Activated T-cell treated with anti-CD3 and anti-CD28 coated beads, Interleukin-2, amount 50 U/mL, for 24 hours (primary cell): Measurements from ENCODE around the gene NPTN.
A peak's percentile ranks its signal among the peaks of the same experiment; 100 is the strongest.

Experiments used
- DNase-seq: peaks from one replicate; pipeline ENCODE4 v3.0.0-alpha.2; 2020
- H3K27ac Mint-ChIP-seq: 2 replicates; pipeline ENCODE4 v1.8.0; 2020; ENCODE audit warnings: mild to moderate bottlenecking, mixed read lengths
- H3K27me3 Mint-ChIP-seq: 2 replicates; pipeline ENCODE4 v1.8.0; 2020; ENCODE audit warnings: mixed read lengths
- H3K36me3 Mint-ChIP-seq: 2 replicates; pipeline ENCODE4 v1.8.0; 2020; ENCODE audit warnings: low read depth, mixed read lengths
- H3K4me1 Mint-ChIP-seq: 2 replicates; pipeline ENCODE4 v1.8.0; 2020; ENCODE audit warnings: low read depth, mixed read lengths
- H3K4me3 Mint-ChIP-seq: 2 replicates; pipeline ENCODE4 v1.8.0; 2020; ENCODE audit warnings: mild to moderate bottlenecking, moderate library complexity, mixed read lengths
- H3K9me3 Mint-ChIP-seq: 2 replicates; pipeline ENCODE4 v1.8.0; 2020; ENCODE audit warnings: mixed read lengths

NPTN gene

DNA sequence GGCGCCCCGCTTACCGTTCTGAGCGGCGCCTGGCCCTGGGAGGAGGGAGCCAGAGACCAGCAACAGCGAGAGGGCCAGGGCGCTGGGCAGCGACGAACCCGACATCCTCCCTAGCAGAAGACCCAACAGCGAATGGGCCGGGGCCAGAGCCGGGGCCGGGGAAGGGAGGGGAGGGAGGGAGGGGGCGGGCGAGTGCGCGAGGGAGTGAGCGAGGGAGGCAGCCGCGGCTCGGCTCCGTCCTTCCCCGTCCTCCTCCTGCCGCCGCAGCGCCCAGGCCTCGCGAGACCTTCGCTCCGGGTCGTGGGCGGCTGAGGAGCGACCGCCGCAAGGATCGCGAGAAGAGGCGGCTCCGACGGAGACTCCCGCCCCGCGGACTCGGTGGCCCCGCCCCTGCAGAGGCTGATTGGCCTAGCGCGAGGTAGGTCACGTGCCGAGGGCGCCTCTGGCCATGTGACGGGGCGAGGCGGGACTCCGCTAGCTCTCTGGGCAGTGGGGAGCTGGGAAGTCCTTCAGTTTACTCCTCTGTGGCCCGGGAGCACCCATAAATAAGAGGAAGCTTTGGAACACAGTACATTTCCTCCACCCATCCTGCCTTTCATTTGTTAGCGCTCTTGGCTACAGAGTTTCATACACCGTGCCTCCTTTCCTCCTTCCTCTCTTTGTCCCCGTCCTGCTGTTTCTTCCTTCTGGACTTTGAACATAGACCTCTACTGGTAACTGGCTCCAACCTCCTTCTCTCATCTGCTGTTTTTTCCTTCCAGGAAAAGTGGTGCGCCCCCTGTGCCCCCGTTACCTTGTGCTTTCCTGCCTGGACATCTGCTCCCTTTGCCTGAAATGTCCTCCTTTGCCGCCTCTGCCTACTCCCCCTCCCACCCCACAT is at the start of gene NPTN:
Gene NPTN (minus strand): TSS at position 279 of the 880 bp plus-strand sequence. CDS start 174 bp downstream, at position 105.
- Mint-ChIP-seq H3K27ac (peak within 1 kb of the TSS; percentile 82), H3K4me1 (peaks cover 58% of the 10 kb centered on the region), H3K9me3 (no peaks in the 10 kb centered on the region), H3K4me3 (peak within 1 kb of the TSS; percentile 86), H3K27me3 (peaks cover 24% of the 10 kb centered on the region), H3K36me3 (peaks cover 3% of the 10 kb centered on the region)
- DNase-seq: peak; percentile 99

DNA sequence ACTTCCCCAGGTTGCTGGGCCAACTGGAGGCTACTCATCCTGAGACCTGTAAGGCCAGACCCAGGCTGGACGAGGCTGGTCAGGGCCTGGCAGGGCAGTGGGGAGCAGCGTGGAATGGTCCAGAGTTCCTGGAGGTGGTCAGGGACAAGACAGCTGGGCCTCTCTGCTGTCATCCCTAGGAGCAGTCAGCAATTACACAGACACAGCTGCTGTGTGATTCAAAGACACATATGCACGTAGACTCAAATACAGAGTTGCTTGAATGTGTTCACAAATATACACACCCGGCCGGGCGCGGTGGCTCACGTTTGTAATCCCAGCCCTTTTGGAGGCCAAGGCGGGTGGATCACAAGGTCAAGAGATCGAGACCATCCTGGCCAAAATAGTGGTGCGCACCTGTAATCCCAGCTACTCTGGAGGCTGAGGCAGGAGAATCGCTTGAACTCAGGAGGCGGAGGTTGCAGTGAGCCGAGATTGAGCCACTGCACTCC is 49.5 kb upstream of the NPTN start:
- peaks cover 74% of the 10 kb centered on the region for H3K27me3 Mint-ChIP-seq
- H3K27ac Mint-ChIP-seq: no peak overlapping the region
- no peaks in the 10 kb centered on the region for H3K9me3 Mint-ChIP-seq
- H3K4me1 Mint-ChIP-seq: peaks cover 37% of the 10 kb centered on the region
- H3K36me3 Mint-ChIP-seq: no peaks in the 10 kb centered on the region
- no peak for DNase-seq
- no peak overlapping the region for H3K4me3 Mint-ChIP-seq

DNA sequence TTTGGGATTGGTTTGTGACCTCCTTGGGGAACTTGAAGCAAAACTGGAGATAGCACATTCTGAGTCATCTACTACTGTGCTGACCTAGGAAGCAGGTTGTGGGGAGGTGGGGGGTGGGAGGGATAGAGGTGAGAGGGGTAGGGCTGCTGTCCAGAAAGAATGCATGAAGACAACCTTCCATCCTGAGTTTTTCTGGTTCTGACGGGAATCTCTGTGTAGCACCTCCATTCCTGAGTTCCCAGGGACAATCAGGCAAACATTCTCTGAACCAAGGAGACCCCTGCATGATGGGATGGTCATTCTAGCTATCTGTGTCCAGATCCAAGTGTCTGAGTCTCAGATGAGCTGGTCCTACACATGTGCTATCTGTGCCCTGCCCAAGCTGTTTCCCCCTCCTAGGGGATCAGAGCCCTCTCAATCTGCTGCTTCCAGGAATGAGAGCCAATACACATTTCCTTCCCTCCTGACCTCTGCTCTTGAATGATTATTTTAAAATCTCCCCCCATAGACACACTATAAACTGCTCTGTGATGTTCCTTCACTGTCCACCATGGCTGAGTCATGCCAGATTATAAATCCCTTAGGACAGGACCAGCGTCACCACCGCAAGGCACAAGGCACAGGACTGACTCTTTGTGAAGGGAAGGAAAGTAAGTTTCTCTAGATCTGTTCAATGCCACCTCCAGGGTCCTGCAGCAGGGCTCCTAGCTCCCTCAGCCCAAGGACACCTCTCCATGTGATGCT is 48.8 kb upstream of the NPTN start:
- no peak overlapping the region for H3K4me3 Mint-ChIP-seq
- H3K27me3 Mint-ChIP-seq: peaks cover 71% of the 10 kb centered on the region
- DNase-seq: no peak
- H3K36me3 Mint-ChIP-seq: no peaks in the 10 kb centered on the region
- H3K9me3 Mint-ChIP-seq: no peaks in the 10 kb centered on the region
- H3K27ac Mint-ChIP-seq: no peak overlapping the region
- peaks cover 37% of the 10 kb centered on the region for H3K4me1 Mint-ChIP-seq

DNA sequence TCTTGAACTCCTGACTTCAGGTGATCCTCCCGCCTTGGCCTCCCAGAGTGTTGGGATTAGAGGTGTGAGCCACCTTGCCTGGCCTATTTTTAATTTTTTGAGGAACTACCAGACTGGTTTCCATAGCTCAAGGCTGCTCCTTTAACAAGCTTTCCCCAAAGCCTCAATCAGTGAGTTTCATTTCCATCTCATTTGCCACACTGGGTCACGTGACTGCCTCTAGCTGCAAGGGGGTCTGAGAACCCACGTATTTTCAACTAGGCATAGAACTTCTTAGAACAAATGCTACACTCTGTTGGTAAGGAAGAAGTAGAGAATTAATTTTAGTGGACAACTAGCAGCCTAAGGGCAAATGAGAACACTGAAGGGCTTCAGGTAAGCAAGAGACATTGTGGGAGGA is 47.9 kb upstream of the NPTN start:
- Mint-ChIP-seq H3K4me3 (no peak overlapping the region), H3K9me3 (no peaks in the 10 kb centered on the region), H3K27ac (no peak overlapping the region), H3K36me3 (no peaks in the 10 kb centered on the region), H3K27me3 (peaks cover 62% of the 10 kb centered on the region), H3K4me1 (peaks cover 37% of the 10 kb centered on the region)
- DNase-seq: no peak

DNA sequence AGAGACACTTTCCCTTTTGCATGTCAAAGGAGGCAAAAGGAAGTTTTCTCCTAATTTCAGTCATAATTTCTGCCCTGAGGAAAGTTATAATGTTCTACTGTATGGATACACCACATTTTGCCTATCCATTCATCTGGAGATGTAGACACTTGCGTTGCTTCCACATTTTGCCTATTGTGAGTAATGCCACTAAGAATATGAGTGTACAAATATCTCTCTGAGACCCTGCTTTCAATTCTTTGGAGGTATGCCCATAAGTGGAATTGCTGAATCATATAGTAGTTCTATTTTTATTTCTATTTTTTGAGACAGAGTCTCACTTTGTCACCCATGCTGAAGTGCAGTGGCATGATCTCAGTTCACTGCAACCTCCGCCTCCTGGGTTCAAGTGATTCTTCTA is 47.4 kb upstream of the NPTN start:
- no peaks in the 10 kb centered on the region for H3K36me3 Mint-ChIP-seq
- peaks cover 34% of the 10 kb centered on the region for H3K4me1 Mint-ChIP-seq
- H3K9me3 Mint-ChIP-seq: no peaks in the 10 kb centered on the region
- no peak for DNase-seq
- peaks cover 57% of the 10 kb centered on the region for H3K27me3 Mint-ChIP-seq
- H3K27ac Mint-ChIP-seq: no peak overlapping the region
- no peak overlapping the region for H3K4me3 Mint-ChIP-seq

DNA sequence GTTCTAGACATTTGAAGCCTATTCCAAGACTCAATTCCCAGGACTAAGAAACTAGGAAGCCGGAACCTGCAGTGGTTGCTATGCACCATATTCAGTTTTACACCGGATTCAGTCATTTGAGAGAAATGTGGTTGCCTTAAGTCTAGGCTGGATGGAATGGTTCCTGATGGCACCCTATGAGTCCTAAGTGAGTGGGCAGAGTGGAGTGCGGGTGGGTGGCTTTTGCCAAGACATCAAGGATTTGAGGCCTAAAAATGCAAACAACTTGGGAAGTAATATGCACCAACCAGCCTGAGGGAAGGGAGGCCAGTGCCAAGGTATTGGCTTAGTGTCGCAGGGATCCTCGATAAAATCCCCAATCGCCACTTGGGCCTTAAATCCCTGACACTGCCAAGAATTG is 46.8 kb upstream of the NPTN start:
- DNase-seq: no peak
- Mint-ChIP-seq H3K4me1 (peaks cover 29% of the 10 kb centered on the region), H3K36me3 (no peaks in the 10 kb centered on the region), H3K9me3 (no peaks in the 10 kb centered on the region), H3K4me3 (no peak overlapping the region), H3K27ac (no peak overlapping the region), H3K27me3 (peaks cover 51% of the 10 kb centered on the region)

DNA sequence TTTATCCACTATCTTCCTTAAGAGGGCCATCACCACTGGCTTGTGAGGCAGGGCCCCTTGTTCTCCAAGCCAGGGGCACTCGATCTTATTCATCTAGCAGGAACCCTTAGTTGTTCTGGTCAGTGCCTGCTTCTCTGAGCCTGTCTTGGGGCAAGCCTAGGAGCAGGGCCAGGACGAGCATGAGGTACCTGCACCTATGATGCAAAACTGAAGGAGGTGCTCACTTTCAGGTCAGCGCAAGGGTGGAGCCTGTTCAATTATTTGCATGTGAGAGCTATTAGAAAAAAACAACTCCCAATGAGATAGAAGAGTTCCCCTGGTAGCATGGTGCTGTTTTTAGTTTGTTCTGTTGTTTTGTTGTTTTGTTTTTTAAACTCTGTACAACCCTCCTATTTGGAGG is 46.0 kb upstream of the NPTN start:
- Mint-ChIP-seq H3K27me3 (peaks cover 47% of the 10 kb centered on the region), H3K4me1 (peaks cover 28% of the 10 kb centered on the region), H3K27ac (no peak overlapping the region), H3K36me3 (no peaks in the 10 kb centered on the region), H3K4me3 (no peak overlapping the region), H3K9me3 (no peaks in the 10 kb centered on the region)
- DNase-seq: no peak

DNA sequence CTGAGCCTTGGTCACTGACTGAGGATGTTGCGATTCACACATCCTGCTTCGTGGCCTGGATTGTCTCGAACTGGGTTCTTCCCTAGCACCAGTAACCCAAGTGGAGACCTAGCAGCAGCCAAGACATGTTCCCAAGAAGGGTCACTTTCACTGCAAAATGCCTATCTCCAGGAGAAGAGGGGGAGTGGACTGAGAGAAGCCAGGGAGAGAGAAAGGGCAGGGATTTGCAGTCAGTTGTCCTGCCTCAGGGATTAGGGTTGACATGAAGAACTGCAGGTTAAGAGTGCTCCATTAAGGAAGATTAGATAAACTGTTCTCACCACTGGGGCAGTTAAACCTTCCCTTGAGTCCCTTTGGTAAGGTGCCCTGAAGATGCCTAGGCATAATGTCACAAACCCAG is 45.3 kb upstream of the NPTN start:
- H3K4me3 Mint-ChIP-seq: no peak overlapping the region
- H3K4me1 Mint-ChIP-seq: peaks cover 24% of the 10 kb centered on the region
- H3K9me3 Mint-ChIP-seq: no peaks in the 10 kb centered on the region
- H3K27me3 Mint-ChIP-seq: peaks cover 49% of the 10 kb centered on the region
- no peak overlapping the region for H3K27ac Mint-ChIP-seq
- H3K36me3 Mint-ChIP-seq: no peaks in the 10 kb centered on the region
- no peak for DNase-seq

DNA sequence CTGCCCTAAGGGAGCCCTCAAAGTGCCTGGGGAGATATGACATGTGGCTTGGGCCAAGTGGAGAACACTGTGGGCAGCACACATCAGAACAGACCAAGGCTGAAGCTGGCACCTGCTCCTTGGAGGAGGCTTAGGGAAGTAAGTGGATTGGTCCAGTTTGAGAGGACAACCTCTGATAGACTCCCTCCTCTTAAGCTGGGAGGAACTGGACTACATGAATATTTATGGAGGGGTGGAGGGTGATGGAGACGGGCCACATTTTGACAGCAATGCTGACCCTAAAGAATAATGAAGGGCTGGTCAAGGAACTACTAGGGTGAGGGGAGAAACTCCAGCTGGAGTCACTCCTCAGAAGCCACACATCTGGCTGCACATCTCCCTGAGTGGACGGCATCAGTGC is 44.5 kb upstream of the NPTN start:
- H3K9me3 Mint-ChIP-seq: no peaks in the 10 kb centered on the region
- no peak for DNase-seq
- H3K4me3 Mint-ChIP-seq: no peak overlapping the region
- H3K36me3 Mint-ChIP-seq: no peaks in the 10 kb centered on the region
- H3K27me3 Mint-ChIP-seq: peaks cover 49% of the 10 kb centered on the region
- H3K4me1 Mint-ChIP-seq: peaks cover 18% of the 10 kb centered on the region
- no peak overlapping the region for H3K27ac Mint-ChIP-seq

DNA sequence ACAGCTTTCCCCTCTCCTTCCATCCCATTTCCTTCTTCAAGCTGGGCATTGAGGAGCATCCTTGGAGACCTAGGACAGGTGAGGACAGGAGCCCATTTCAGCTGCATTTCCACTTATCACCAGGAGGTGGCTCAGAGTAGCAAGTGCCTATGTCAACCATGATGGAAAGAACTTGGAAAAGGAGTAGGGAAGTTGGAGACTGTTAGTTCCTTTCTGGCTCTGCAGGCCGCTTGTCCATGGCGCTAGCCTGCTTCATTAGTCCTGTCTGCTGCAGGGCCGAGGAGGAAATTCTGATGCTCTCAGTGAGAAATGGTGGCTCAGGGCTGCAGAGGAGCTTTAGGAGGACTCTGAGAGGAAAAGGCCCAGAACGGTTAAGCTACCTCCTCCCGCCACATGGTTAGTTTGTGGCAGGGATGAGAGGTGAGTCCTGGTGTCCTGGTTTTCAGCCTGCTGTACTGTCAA is 44.0 kb upstream of the NPTN start:
- Mint-ChIP-seq H3K4me3 (no peak overlapping the region), H3K4me1 (peaks cover 16% of the 10 kb centered on the region), H3K27ac (no peak overlapping the region), H3K9me3 (no peaks in the 10 kb centered on the region), H3K27me3 (peaks cover 47% of the 10 kb centered on the region), H3K36me3 (no peaks in the 10 kb centered on the region)
- peak; percentile 64 for DNase-seq

DNA sequence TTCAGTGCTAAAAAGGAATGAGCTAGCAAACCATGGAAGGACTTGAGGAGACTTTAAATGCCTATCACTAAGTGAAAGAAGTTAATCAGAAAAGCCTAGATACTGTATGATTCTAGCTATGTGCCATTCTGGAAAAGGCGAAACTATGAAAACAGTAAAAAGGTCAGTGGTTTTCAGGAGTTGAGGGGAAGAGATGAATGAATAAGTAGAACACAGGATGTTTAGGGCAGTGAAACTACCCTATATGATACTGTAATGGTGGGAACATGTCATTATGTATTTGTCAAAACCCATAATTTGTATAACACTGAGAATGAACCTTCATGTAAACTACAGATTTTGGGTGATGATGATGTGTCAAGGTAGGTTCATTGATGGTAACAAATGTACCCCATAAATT is 41.4 kb upstream of the NPTN start:
- Mint-ChIP-seq H3K4me1 (peaks cover 3% of the 10 kb centered on the region), H3K36me3 (no peaks in the 10 kb centered on the region), H3K27ac (no peak overlapping the region), H3K4me3 (no peak overlapping the region), H3K27me3 (peaks cover 53% of the 10 kb centered on the region), H3K9me3 (no peaks in the 10 kb centered on the region)
- no peak for DNase-seq

DNA sequence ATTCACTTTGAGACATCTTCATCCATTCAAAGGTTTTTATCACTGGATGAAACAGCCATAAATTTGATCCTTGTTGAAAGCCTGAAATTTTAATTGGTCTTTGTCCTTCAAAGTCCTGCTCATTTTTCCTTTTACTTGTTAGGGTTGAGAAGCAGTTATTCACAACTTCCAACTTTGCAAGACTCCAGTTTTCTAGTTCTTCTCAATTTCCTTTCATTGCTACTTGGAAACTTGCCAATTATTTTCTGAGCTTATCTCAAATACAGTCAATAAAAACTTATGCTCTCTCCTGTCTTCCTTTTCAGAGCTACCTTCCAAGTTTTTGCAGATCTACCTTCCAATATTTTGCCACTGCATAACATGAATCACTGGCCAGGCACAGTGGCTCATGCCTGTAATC is 27.3 kb upstream of the NPTN start:
- Mint-ChIP-seq H3K27me3 (peaks cover 41% of the 10 kb centered on the region), H3K9me3 (peaks cover 8% of the 10 kb centered on the region), H3K36me3 (no peaks in the 10 kb centered on the region), H3K4me3 (no peak overlapping the region), H3K27ac (no peak overlapping the region), H3K4me1 (peaks cover 3% of the 10 kb centered on the region)
- no peak for DNase-seq

DNA sequence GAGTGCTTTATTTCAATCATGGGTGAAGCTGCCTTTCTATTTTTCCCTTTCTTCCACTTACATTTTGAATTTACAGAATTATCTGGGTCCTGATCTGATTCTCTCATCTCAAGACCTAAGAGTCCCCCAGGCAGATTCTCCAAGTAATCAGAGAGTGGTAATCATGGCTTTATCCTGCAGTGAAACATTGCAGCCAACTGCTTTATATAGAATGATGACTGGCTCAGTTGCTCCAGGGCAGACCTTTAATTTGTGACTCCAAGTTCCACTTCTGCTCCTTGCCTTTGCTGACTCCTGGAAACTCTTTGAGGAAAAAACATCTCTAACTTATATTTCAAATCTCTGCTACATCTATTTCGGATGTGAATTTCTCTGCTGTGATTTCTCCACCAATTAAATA is 25.5 kb upstream of the NPTN start:
- no peak overlapping the region for H3K4me3 Mint-ChIP-seq
- peaks cover 50% of the 10 kb centered on the region for H3K27me3 Mint-ChIP-seq
- H3K9me3 Mint-ChIP-seq: peaks cover 8% of the 10 kb centered on the region
- no peak for DNase-seq
- peaks cover 3% of the 10 kb centered on the region for H3K4me1 Mint-ChIP-seq
- H3K36me3 Mint-ChIP-seq: no peaks in the 10 kb centered on the region
- H3K27ac Mint-ChIP-seq: no peak overlapping the region

DNA sequence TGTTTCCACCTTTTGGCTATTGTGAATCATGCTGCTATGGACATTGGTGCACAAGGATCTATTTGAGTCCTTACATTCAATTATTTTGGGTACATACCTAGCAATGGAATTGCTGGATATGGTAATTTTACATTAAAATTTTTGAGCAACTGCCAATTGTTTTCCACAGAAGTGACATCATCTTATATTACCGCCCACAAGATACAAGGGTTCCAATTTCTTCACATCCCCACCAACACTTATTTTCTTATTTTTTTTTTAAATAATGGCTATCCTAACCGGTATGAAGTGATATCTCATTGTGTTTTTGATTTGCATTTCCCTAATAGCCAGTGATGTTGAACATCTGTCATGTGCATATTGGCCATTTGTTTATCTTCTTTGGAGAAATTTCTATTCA is 22.5 kb upstream of the NPTN start:
- no peaks in the 10 kb centered on the region for H3K9me3 Mint-ChIP-seq
- H3K4me3 Mint-ChIP-seq: no peak overlapping the region
- peaks cover 17% of the 10 kb centered on the region for H3K4me1 Mint-ChIP-seq
- H3K27me3 Mint-ChIP-seq: peaks cover 37% of the 10 kb centered on the region
- no peaks in the 10 kb centered on the region for H3K36me3 Mint-ChIP-seq
- no peak overlapping the region for H3K27ac Mint-ChIP-seq
- no peak for DNase-seq

DNA sequence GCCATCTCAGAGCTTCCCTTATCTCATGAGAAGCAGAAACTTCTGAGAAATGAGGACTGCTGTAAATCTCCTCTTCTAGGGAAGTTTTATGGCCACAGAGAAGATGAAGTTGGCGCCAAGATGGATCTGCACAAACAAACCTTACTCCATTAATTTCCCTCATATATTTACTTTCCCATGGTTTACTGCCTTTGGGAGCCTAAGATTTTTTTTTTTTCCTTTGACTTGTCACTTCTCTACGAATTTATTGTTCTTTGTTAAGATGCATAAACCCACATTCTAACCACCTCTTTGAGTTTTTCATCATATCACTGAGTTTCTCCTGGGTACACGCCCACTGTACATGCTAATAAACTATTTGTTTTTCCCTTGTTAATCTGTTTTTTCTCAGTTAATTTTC is 21.5 kb upstream of the NPTN start:
- Mint-ChIP-seq H3K27ac (no peak overlapping the region), H3K4me3 (no peak overlapping the region), H3K27me3 (peaks cover 39% of the 10 kb centered on the region), H3K36me3 (no peaks in the 10 kb centered on the region), H3K9me3 (no peaks in the 10 kb centered on the region), H3K4me1 (peaks cover 23% of the 10 kb centered on the region)
- DNase-seq: no peak
